HG03196 (cell line): ENCODE measurements around the gene SLC39A3.

Source experiments
- ATAC-seq: cut with Tn5 transposase; IDR thresholded peaks from one replicate; pipeline ENCODE4 v1.9.1; 2021; ENCODE audit not compliant: unreplicated experiment

SLC39A3 gene

GRCh38 chr19:2769218-2769617 is 29.4 kb upstream of the SLC39A3 start:
- ATAC-seq, result no peak

- ATAC-seq, result no peak
Observed at GRCh38 chr19:2768365-2769132, 28.7 kb upstream of the SLC39A3 start.

- ATAC-seq, result no peak
Observed at GRCh38 chr19:2767688-2768087, 27.9 kb upstream of the SLC39A3 start.

- ATAC-seq, result no peak
Observed at GRCh38 chr19:2766594-2767372, 27.0 kb upstream of the SLC39A3 start.

- ATAC-seq, result no peak
Observed at GRCh38 chr19:2765376-2765775, 25.6 kb upstream of the SLC39A3 start.

- ATAC-seq, result no peak
Observed at GRCh38 chr19:2764945-2765344, 25.1 kb upstream of the SLC39A3 start.

- ATAC-seq, result no peak
Observed at GRCh38 chr19:2763687-2764086, 23.9 kb upstream of the SLC39A3 start.

- ATAC-seq, result no peak
Observed at GRCh38 chr19:2762783-2763496, 23.1 kb upstream of the SLC39A3 start.

- no peak for ATAC-seq
Observed at GRCh38 chr19:2761876-2762782, 22.3 kb upstream of the SLC39A3 start.

GRCh38 chr19:2761309-2761677 is 21.5 kb upstream of the SLC39A3 start:
- no peak for ATAC-seq

- ATAC-seq, result no peak
Observed at GRCh38 chr19:2759965-2760364, 20.1 kb upstream of the SLC39A3 start.

GRCh38 chr19:2759362-2759761 is 19.5 kb upstream of the SLC39A3 start:
- ATAC-seq, result no peak

- no peak for ATAC-seq
Observed at GRCh38 chr19:2758601-2759313, 18.9 kb upstream of the SLC39A3 start.

- ATAC-seq, result no peak
Observed at GRCh38 chr19:2756921-2757881, 17.4 kb upstream of the SLC39A3 start.

GRCh38 chr19:2756477-2756876 is 16.7 kb upstream of the SLC39A3 start:
- ATAC-seq, result no peak

- ATAC-seq, result no peak
Observed at GRCh38 chr19:2755811-2756210, 16.0 kb upstream of the SLC39A3 start.

GRCh38 chr19:2755448-2755705 is 15.6 kb upstream of the SLC39A3 start:
- ATAC-seq, result no peak

GRCh38 chr19:2754659-2755447 is 15.0 kb upstream of the SLC39A3 start:
- ATAC-seq, result no peak

GRCh38 chr19:2751438-2751830 is 11.6 kb upstream of the SLC39A3 start:
- no peak for ATAC-seq
